K562 (cell line): ENCODE data around the gene MAP1LC3A. TPM values are rescaled to one million over a fixed set of nuclear protein-coding genes. Genes with fewer than 3 reads are reported as not detected.

Experiments
- ATAC-seq: fragments of 200-7000 bp; cut with Tn5 transposase; 3 replicates; pipeline ENCODE4 v1.9.1; 2020; ENCODE audit warnings: moderate library complexity
- BruUV-seq: library from RNA; stranded (reverse); fragments of 400-500 nt; replicated peaks from 2 replicates; lab custom pipeline; 2021; lab: Mats Ljungman, UMichigan
- CTCF ChIA-PET: fragments of 300-600 bp; formaldehyde crosslinking; extraction: SDS; loops from one replicate; lab custom pipeline; 2021; ENCODE audit warnings: low intra/inter-chr PET ratio; lab: Yijun Ruan, JAX
- POLR2A ChIA-PET: fragments of 300-600, 350-650 bp; sonication (Branson Sonifier 250); formaldehyde crosslinking; extraction: SDS; loops from one replicate; lab custom pipeline; 2021; ENCODE audit warnings: antibody characterized with exemption, inconsistent platforms; lab: Yijun Ruan, JAX
- DNase-seq, 4 experiments: peaks; one replicate each; pipeline versions ENCODE4 v3.0.0 to v3.0.0-alpha.2; 2011 to 2018; ENCODE audit warnings: low spot score in 3 of 4, mixed read lengths in 3 of 4; ENCODE audit errors: extremely low read depth in 1 of 4
- FAIRE-seq: peaks from 2 replicates; lab custom pipeline; 2011; peaks lifted over from hg19 to GRCh38; lab: Jason Lieb, UNC
- H2AFZ ChIP-seq: 2 replicates; pipeline ENCODE4 v1.6.0; 2011; ENCODE audit warnings: low read depth, low read length, control low read depth, inconsistent platforms
- H3K27ac ChIP-seq: fragments of 200-600 bp; 3 replicates; pipeline ENCODE4 v1.8.0; 2011; ENCODE audit warnings: low read depth, mild to moderate bottlenecking, control low read depth, inconsistent platforms, low read length, moderate library complexity, mixed read lengths; ENCODE audit errors: extremely low read depth
- H3K27me3 ChIP-seq, 2 experiments: fragments of 300-600 bp in 1 of 2; 2 replicates in 1 of 2; 3 replicates in 1 of 2; pipeline versions ENCODE4 v1.6.0 to v1.8.0; 2011; ENCODE audit warnings: inconsistent platforms in 2 of 2, low read length in 2 of 2, mild to moderate bottlenecking in 1 of 2, mixed read lengths in 1 of 2, moderate library complexity in 1 of 2; ENCODE audit not compliant: control insufficient read depth in 2 of 2, insufficient read depth in 2 of 2
- H3K36me3 ChIP-seq: fragments of 300-600 bp; 3 replicates; pipeline ENCODE4 v1.8.0; 2011; ENCODE audit warnings: mild to moderate bottlenecking, low read length, inconsistent platforms; ENCODE audit not compliant: control insufficient read depth, insufficient read depth
- H3K4me1 ChIP-seq, 2 experiments: fragments of 200-600 bp in 1 of 2; replicated peaks in 1 of 2; 2 replicates in 1 of 2; 3 replicates in 1 of 2; pipeline versions ENCODE4 v1.5.1 to v1.8.0; 2011; ENCODE audit warnings: inconsistent platforms in 2 of 2, low read length in 2 of 2, mild to moderate bottlenecking in 1 of 2, mixed read lengths in 1 of 2, moderate library complexity in 1 of 2; ENCODE audit not compliant: control insufficient read depth in 2 of 2, insufficient read depth in 2 of 2
- H3K4me2 ChIP-seq: 2 replicates; pipeline ENCODE4 v1.6.1; 2011; ENCODE audit warnings: low read length, control low read depth, inconsistent platforms, mixed read lengths; ENCODE audit not compliant: insufficient read depth
- H3K4me3 ChIP-seq: fragments of 200-600 bp; sonication (generic), shearing (Covaris generic); 2 replicates; pipeline ENCODE4 v1.5.1; 2016; ENCODE audit warnings: control low read depth, inconsistent platforms
- H3K79me2 ChIP-seq: fragments of 200-600 bp; 3 replicates; pipeline ENCODE4 v1.8.0; 2011; ENCODE audit warnings: low read length, inconsistent platforms; ENCODE audit not compliant: control insufficient read depth, insufficient read depth
- H3K9ac ChIP-seq, 2 experiments: 2 replicates each; pipeline versions ENCODE4 v1.6.0 to v1.6.1; 2011; ENCODE audit warnings: low read depth in 2 of 2, low read length in 2 of 2, control low read depth in 1 of 2, inconsistent platforms in 1 of 2, mild to moderate bottlenecking in 1 of 2, mixed read lengths in 1 of 2; ENCODE audit not compliant: insufficient read depth in 1 of 2
- H3K9me1 ChIP-seq: one replicate; pipeline ENCODE4 v1.6.0; 2011; ENCODE audit warnings: inconsistent platforms, mild to moderate bottlenecking, low read length, moderate library complexity; ENCODE audit not compliant: control insufficient read depth, insufficient read depth
- H3K9me3 ChIP-seq: replicated peaks from 2 replicates; pipeline ENCODE4 v1.5.1; 2011; ENCODE audit warnings: low read depth, low read length, inconsistent platforms; ENCODE audit not compliant: control insufficient read depth, insufficient read depth
- H4K20me1 ChIP-seq: replicated peaks from 2 replicates; pipeline ENCODE4 v1.6.1; 2011; ENCODE audit warnings: low read length, inconsistent platforms, mixed read lengths; ENCODE audit not compliant: control insufficient read depth, insufficient read depth
- FOXK1 ChIP-seq: sonication (generic); formaldehyde crosslinking; IDR thresholded peaks from 2 replicates; pipeline ENCODE4 v1.8.0; 2022; ENCODE audit warnings: missing genetic modification reagents, mild to moderate bottlenecking, borderline replicate concordance
- MXI1 ChIP-seq: IDR thresholded peaks from 2 replicates; pipeline ENCODE4 v1.6.1; 2011; ENCODE audit warnings: low read depth, mild to moderate bottlenecking, improper control_type of control experiment, low read length
- NCOR1 ChIP-seq: fragments of 450-650 bp; IDR thresholded peaks from 2 replicates; pipeline ENCODE4 v1.6.1; 2016; ENCODE audit warnings: mild to moderate bottlenecking, moderate library complexity
- POLR2A ChIP-seq: fragments of 450-650 bp; conservative IDR thresholded peaks from 2 replicates; pipeline ENCODE4 v1.6.1; 2016
- POLR3A ChIP-seq: IDR thresholded peaks from 2 replicates; pipeline ENCODE4 v1.6.1; 2011; ENCODE audit warnings: borderline replicate concordance, mild to moderate bottlenecking, moderate library complexity; ENCODE audit not compliant: insufficient read length, insufficient read depth; ENCODE audit errors: extremely low read depth
- POLR3G ChIP-seq: IDR thresholded peaks from 2 replicates; pipeline ENCODE4 v1.6.1; 2011; ENCODE audit not compliant: insufficient read length, insufficient replicate concordance; ENCODE audit errors: extremely low read depth
- PYGO2 ChIP-seq: fragments of 450-650 bp; IDR thresholded peaks from 2 replicates; pipeline ENCODE4 v1.6.1; 2016; ENCODE audit warnings: mild to moderate bottlenecking, missing genetic modification characterization, moderate library complexity, missing compliant biosample characterization
- RBBP5 ChIP-seq: fragments of 200-600 bp; sonication (generic); IDR thresholded peaks from 2 replicates; pipeline ENCODE4 v1.6.1; 2012; ENCODE audit warnings: borderline replicate concordance, mild to moderate bottlenecking, low read length, control low read depth, inconsistent platforms; ENCODE audit not compliant: insufficient read depth, poor library complexity, severe bottlenecking
- SOX6 ChIP-seq: fragments of 450-650 bp; IDR thresholded peaks from 2 replicates; pipeline ENCODE4 v1.6.1; 2014; ENCODE audit warnings: mild to moderate bottlenecking
- ZNF217 ChIP-seq: sonication (generic); formaldehyde crosslinking; IDR thresholded peaks from 2 replicates; pipeline ENCODE4 v1.8.0; 2022; ENCODE audit warnings: mild to moderate bottlenecking, missing genetic modification reagents
- WGBS: fragments of 100-300 bp; shearing (Covaris generic); methylation state at CpG from one replicate; pipeline ENCODE4 v1.1.6; 2016; ENCODE audit warnings: low coverage, mixed read lengths; ENCODE audit not compliant: insufficient coverage; ENCODE audit errors: missing lambda C conversion rate; 5-methylcytosine and 5-hydroxymethylcytosine counted together
- in situ Hi-C: fragments of 300-500 bp; cut with MboI; formaldehyde crosslinking; loops from 4 replicates; pipeline ENCODE4 v1.15.0; 2018; ENCODE audit warnings: inconsistent platforms, mixed read lengths
- intact Hi-C: fragments of 100-400 bp; cut with micrococcal nuclease; formaldehyde crosslinking; loops from 2 replicates; pipeline ENCODE4 v1.14.2; 2022
- polyA plus RNA-seq, 8 experiments: library from polyadenylated mRNA; depleted of rRNA in 4 of 8; stranded (reverse) in 5 of 8; unstranded in 3 of 8; fragments of >200 nt; fragmentation: Nextera tagmentation in 2 of 8; fragmentation: Illumina TruSeq in 1 of 8; extraction: Ambion mirVana in 2 of 8; extraction: Trizol in 1 of 8; gene quantifications; 2 replicates each; pipeline versions ENCODE4 v1.2.1 to v1.2.3, GENCODE V29; 2011 to 2014; ENCODE audit warnings: inconsistent platforms in 1 of 8, missing spikeins in 1 of 8
- total RNA-seq, 7 experiments: library from RNA; depleted of rRNA in 6 of 7; stranded (reverse); fragments of >200 nt in 6 of 7; fragmentation: Illumina TruSeq in 2 of 7; extraction: Trizol in 2 of 7; gene quantifications; 2 replicates each; pipeline versions ENCODE4 v1.2.1 to v1.2.3, GENCODE V29; 2011 to 2021; ENCODE audit warnings: low replicate concordance in 1 of 7
- TF ChIP-seq, protein P1 (sequence below): fragments of 450-650 bp; formaldehyde crosslinking; IDR thresholded peaks from 2 replicates; pipeline ENCODE4 v1.4.0; 2020; ENCODE audit warnings: mild to moderate bottlenecking, moderate library complexity

The MAP1LC3A gene
- total and polyA plus RNA-seq, 9 of the 15 experiments (the other 6 are each of a cell fraction or from before 2014, with no cell fraction given): 0.27 to 0.38 TPM; not detected in 7

DNA sequence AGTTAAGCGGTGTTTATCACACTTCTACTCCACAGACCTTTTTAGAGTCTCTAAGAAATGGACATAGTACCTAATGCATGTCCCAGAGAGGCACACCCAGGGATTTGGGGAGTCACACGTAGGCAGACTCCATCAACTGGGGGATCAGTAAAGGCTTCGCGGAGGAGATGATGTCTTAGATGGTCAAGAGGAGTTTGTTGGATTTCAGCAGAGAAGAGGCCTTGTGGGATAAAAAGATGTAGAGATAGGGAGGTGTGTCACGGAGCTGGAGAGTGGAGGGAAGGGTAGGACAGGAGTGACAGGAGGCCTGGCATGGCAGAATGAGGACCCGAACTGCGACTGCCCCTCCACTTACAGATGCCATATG, 33.2 kb upstream of the MAP1LC3A start:
- Histone ChIP-seq H3K9me3 (no peaks in the 10 kb centered on the region), H3K9me1 (no peaks in the 10 kb centered on the region), H3K36me3 (peaks cover 67% of the 10 kb centered on the region), H3K4me3 (no peak overlapping the region), H4K20me1 (peaks cover 20% of the 10 kb centered on the region), H3K4me1 (peaks cover 15 to 17% of the 10 kb centered on the region in 2 experiments), H2AFZ (no peak overlapping the region), H3K4me2 (no peak overlapping the region; the same call in 1 of the 2 replicates), H3K9ac (peak overlapping the region in 1 of 2 experiments; percentile 48; a peak in 1 of 4 replicates), H3K79me2 (peaks cover 50% of the 10 kb centered on the region), H3K27me3 (no peaks in the 10 kb centered on the region), H3K27ac (peak overlapping the region; percentile 61; the same call in 2 of the 3 replicates)
- CTCF ChIA-PET: no interaction called here
- intact Hi-C loops: no loop called here
- WGBS: 86% methylated on average over 7 of the region's 7 CpGs
- BruUV-seq: no TSS peak
- POLR2A ChIA-PET: interaction anchor here (1.0 to 1.2 kb wide), 2 partner anchors 9 to 17 kb away, joined by 3 to 4 read pairs; partner anchors contain the start of gene DYNLRB1
- TF ChIP-seq POLR3G: no peak
- no peak for TF ChIP-seq PYGO2 (tag)
- no peak for TF ChIP-seq POLR2A
- no peak for TF ChIP-seq FOXK1 (CRISPR knock-in tag)
- TF ChIP-seq, protein P1, sequence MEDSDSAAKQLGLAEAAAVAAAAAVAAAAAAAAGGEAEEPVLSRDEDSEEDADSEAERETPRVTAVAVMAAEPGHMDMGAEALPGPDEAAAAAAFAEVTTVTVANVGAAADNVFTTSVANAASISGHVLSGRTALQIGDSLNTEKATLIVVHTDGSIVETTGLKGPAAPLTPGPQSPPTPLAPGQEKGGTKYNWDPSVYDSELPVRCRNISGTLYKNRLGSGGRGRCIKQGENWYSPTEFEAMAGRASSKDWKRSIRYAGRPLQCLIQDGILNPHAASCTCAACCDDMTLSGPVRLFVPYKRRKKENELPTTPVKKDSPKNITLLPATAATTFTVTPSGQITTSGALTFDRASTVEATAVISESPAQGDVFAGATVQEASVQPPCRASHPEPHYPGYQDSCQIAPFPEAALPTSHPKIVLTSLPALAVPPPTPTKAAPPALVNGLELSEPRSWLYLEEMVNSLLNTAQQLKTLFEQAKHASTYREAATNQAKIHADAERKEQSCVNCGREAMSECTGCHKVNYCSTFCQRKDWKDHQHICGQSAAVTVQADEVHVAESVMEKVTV (CRISPR knock-in tag): no peak
- no peak for TF ChIP-seq SOX6
- no peak for TF ChIP-seq RBBP5
- no peak for TF ChIP-seq POLR3A
- TF ChIP-seq MXI1: no peak
- TF ChIP-seq ZNF217: no peak
- TF ChIP-seq NCOR1: no peak
- ATAC-seq: no peak
- in situ Hi-C loops: loop anchor here (10.0 kb wide), 1 partner anchor 331 kb away; no protein-coding TSS in a partner anchor
- no peak for FAIRE-seq
- DNase-seq: no peak
